ENCODE results near the gene GRIN1. TPM values are rescaled to one million over a fixed set of nuclear protein-coding genes. Genes with fewer than 3 reads are reported as not detected.

GRIN1 gene
- total RNA-seq, 1 donor from 2014 or later, result not detected

GRCh38 chr9:137215196-137215986 is 76.4 kb downstream of the GRIN1 start:
- H3K9me3 Mint-ChIP-seq, result no peaks in the 10 kb centered on the region
- peaks cover 5% of the 10 kb centered on the region for H3K36me3 Mint-ChIP-seq
- Histone ChIP-seq H3K27me3 (no peaks in the 10 kb centered on the region), H3F3A (ENCODE audit: low read depth) (no peaks in the 10 kb centered on the region), H3K27ac (no peak overlapping the region), H2AFZ (replicated peaks) (no peak overlapping the region), H3K9ac (no peak overlapping the region), H3K79me2 (ENCODE audit: low read depth) (no peaks in the 10 kb centered on the region), H3K9me3 (ENCODE audit: low read depth) (no peaks in the 10 kb centered on the region), H3K4me3 (no peak overlapping the region), H3K4me2 (no peak overlapping the region), H3K4me1 (no peaks in the 10 kb centered on the region), H3K36me3 (no peaks in the 10 kb centered on the region), H4K20me1 (ENCODE audit: low read depth) (peaks cover 7% of the 10 kb centered on the region)
- no peak for DNase-seq (ENCODE audit: low spot score)
- no peak overlapping the region for H3K4me3 Mint-ChIP-seq
- no peak overlapping the region for H3K27ac Mint-ChIP-seq
- no peak for TF ChIP-seq EZH2 (IDR thresholded peaks at IDR 0.05)
- no peak for TF ChIP-seq CTCF (IDR thresholded peaks at IDR 0.05)
- TF ChIP-seq EZH2phosphoT487 (IDR thresholded peaks at IDR 0.05), result no peak
- H3K4me1 Mint-ChIP-seq, result no peaks in the 10 kb centered on the region
- H3K27me3 Mint-ChIP-seq (ENCODE audit: insufficient read depth, low read depth), result peaks cover 2% of the 10 kb centered on the region

DNA sequence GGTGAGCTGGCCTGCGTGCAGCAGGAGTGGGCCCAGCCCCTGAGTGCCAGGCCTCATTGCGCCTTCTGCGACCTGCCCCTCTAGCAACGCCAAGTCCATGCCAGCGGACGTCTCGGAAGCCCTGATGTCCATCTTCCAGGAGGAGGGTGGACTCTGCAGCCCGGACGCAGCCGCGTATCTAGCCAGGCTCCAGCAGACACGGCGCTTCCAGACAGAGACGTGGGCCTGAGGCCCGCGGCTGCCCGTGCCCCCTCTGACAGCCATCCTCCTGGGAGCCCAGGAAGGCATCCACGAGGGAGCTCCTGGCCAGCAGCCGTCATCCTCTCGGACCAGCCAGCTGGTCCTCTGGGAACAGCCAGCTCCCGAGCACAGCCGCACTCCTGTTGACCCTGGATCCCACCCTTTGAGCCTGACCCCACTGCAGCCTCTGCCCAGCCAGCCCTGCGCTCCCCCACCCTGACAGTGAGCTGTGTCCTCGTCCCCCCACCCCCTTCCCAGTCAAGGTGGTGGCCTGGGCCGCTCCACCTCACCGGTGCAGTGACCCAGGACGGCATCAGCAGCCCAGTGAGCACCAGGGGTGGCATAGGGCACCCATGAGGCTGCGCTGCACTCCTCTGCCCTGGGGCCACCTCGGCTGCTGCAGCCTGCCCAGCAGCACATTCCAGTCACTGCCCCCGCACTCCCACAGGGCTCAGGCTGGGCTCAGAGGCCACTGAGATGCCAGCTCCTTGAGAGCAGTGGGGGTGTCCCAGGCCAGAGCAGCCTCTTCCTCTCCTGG is 77.4 kb downstream of the GRIN1 start:
- no peak overlapping the region for H2AFZ ChIP-seq (replicated peaks)
- H4K20me1 ChIP-seq (ENCODE audit: low read depth), result peaks cover 7% of the 10 kb centered on the region
- no peaks in the 10 kb centered on the region for H3F3A ChIP-seq (ENCODE audit: low read depth)
- H3K27ac ChIP-seq, result no peak overlapping the region
- no peak overlapping the region for H3K27ac Mint-ChIP-seq
- H3K4me2 ChIP-seq, result no peak overlapping the region
- peaks cover 2% of the 10 kb centered on the region for H3K27me3 Mint-ChIP-seq (ENCODE audit: insufficient read depth, low read depth)
- H3K4me3 ChIP-seq, result no peak overlapping the region
- H3K36me3 ChIP-seq, result no peaks in the 10 kb centered on the region
- H3K9me3 ChIP-seq (ENCODE audit: low read depth), result no peaks in the 10 kb centered on the region
- no peaks in the 10 kb centered on the region for H3K9me3 Mint-ChIP-seq
- peaks cover 9% of the 10 kb centered on the region for H3K27me3 ChIP-seq
- H3K9ac ChIP-seq, result no peak overlapping the region
- H3K4me3 Mint-ChIP-seq, result no peak overlapping the region
- no peaks in the 10 kb centered on the region for H3K4me1 Mint-ChIP-seq
- peaks cover 1% of the 10 kb centered on the region for H3K4me1 ChIP-seq
- peaks cover 3% of the 10 kb centered on the region for H3K36me3 Mint-ChIP-seq
- TF ChIP-seq EZH2 (IDR thresholded peaks at IDR 0.05) (no peak), CTCF (IDR thresholded peaks at IDR 0.05) (no peak), EZH2phosphoT487 (IDR thresholded peaks at IDR 0.05) (no peak)
- H3K79me2 ChIP-seq (ENCODE audit: low read depth), result no peaks in the 10 kb centered on the region
- DNase-seq (ENCODE audit: low spot score), result no peak

- H3K27ac ChIP-seq, result no peak overlapping the region
- no peak overlapping the region for H3K27ac Mint-ChIP-seq
- no peaks in the 10 kb centered on the region for H3K9me3 Mint-ChIP-seq
- peaks cover 18% of the 10 kb centered on the region for H3K27me3 ChIP-seq
- H3K79me2 ChIP-seq (ENCODE audit: low read depth), result no peaks in the 10 kb centered on the region
- H3K4me1 Mint-ChIP-seq, result no peaks in the 10 kb centered on the region
- no peak for TF ChIP-seq EZH2 (IDR thresholded peaks at IDR 0.05)
- no peak for TF ChIP-seq CTCF (IDR thresholded peaks at IDR 0.05)
- no peak for TF ChIP-seq EZH2phosphoT487 (IDR thresholded peaks at IDR 0.05)
- no peak overlapping the region for H2AFZ ChIP-seq (replicated peaks)
- H3K9ac ChIP-seq, result no peak overlapping the region
- peaks cover 2% of the 10 kb centered on the region for H3K27me3 Mint-ChIP-seq (ENCODE audit: insufficient read depth, low read depth)
- no peak overlapping the region for H3K4me3 ChIP-seq
- no peaks in the 10 kb centered on the region for H3K9me3 ChIP-seq (ENCODE audit: low read depth)
- peaks cover 7% of the 10 kb centered on the region for H4K20me1 ChIP-seq (ENCODE audit: low read depth)
- H3K4me1 ChIP-seq, result peaks cover 7% of the 10 kb centered on the region
- H3K36me3 Mint-ChIP-seq, result peaks cover 3% of the 10 kb centered on the region
- H3K4me3 Mint-ChIP-seq, result peak overlapping the region; percentile 60
- H3F3A ChIP-seq (ENCODE audit: low read depth), result peaks cover 4% of the 10 kb centered on the region
- H3K4me2 ChIP-seq, result no peak overlapping the region
- H3K36me3 ChIP-seq, result no peaks in the 10 kb centered on the region
- peak; percentile 60 for DNase-seq (ENCODE audit: low spot score)
Measured at GRCh38 chr9:137217276-137218211, 78.6 kb downstream of the GRIN1 start.
